A549 (cell line): Measurements from ENCODE around the gene BTG4.

ENCODE experiments used
- CEBPB ChIP-seq, 2 experiments: fragments of >200 bp in 1 of 2; sonication (Bioruptor Twin) in 1 of 2; formaldehyde crosslinking in 1 of 2; IDR thresholded peaks; 2 replicates each; pipeline ENCODE4 v1.6.1; 2012 to 2016
- CTCF ChIP-seq: fragments of >200 bp; sonication (Bioruptor Twin); formaldehyde crosslinking; IDR thresholded peaks from 3 replicates; pipeline ENCODE4 v1.5.1; 2016
- EP300 ChIP-seq, 2 experiments: fragments of >200 bp; sonication (Bioruptor Twin); formaldehyde crosslinking; IDR thresholded peaks; 2 replicates in 1 of 2; 3 replicates in 1 of 2; pipeline ENCODE4 v1.6.1; 2016 to 2017
- JUNB ChIP-seq: fragments of >200 bp; sonication (Bioruptor Twin); formaldehyde crosslinking; IDR thresholded peaks from 2 replicates; pipeline ENCODE4 v1.6.1; 2016
- MAFK ChIP-seq: fragments of 450-650 bp; IDR thresholded peaks from 2 replicates; pipeline ENCODE4 v1.6.1; 2014; ENCODE audit not compliant: partially characterized antibody
- MAX ChIP-seq: IDR thresholded peaks from 2 replicates; pipeline ENCODE4 v1.6.1; 2012
- MAZ ChIP-seq: fragments of 150-350 bp; IDR thresholded peaks from 2 replicates; pipeline ENCODE4 v1.6.1; 2014; ENCODE audit warnings: antibody characterized with exemption, low read depth, low read length, borderline replicate concordance
- MYC ChIP-seq: IDR thresholded peaks from 2 replicates; pipeline ENCODE4 v1.6.1; 2012; ENCODE audit warnings: mild to moderate bottlenecking, inconsistent platforms, low read length, improper control_type of control experiment, borderline replicate concordance
- RCOR1 ChIP-seq: fragments of 150-350 bp; IDR thresholded peaks from 2 replicates; pipeline ENCODE4 v1.6.1; 2014; ENCODE audit warnings: antibody characterized with exemption, low read length, low read depth
- REST ChIP-seq: fragments of 200-600 bp; sonication (generic); IDR thresholded peaks from 2 replicates; pipeline ENCODE4 v1.6.1; 2016; ENCODE audit warnings: antibody characterized with exemption, mild to moderate bottlenecking, moderate library complexity
- RFX5 ChIP-seq: fragments of 450-650 bp; IDR thresholded peaks from 2 replicates; pipeline ENCODE4 v1.7.1; 2014; ENCODE audit warnings: antibody characterized with exemption, mild to moderate bottlenecking, moderate library complexity
- USF2 ChIP-seq: fragments of 450-650 bp; IDR thresholded peaks from 2 replicates; pipeline ENCODE4 v1.6.1; 2014; ENCODE audit warnings: antibody characterized with exemption
- ZC3H11A ChIP-seq: fragments of 450-650 bp; IDR thresholded peaks from 2 replicates; pipeline ENCODE4 v1.6.1; 2014; ENCODE audit warnings: antibody characterized with exemption, mild to moderate bottlenecking

- TF ChIP-seq MAZ (no peak), USF2 (no peak), CTCF (no peak), CEBPB (IDR thresholded peaks at IDR 0.05) (no peak), REST (no peak), ZC3H11A (no peak), MYC (no peak), RCOR1 (no peak), EP300 (IDR thresholded peaks at IDR 0.05) (no peak), MAX (no peak), MAFK (no peak), RFX5 (no peak), JUNB (no peak)
Observed at GRCh38 chr11:111448831-111449557, 63.2 kb downstream of the BTG4 start.
